ENCODE results near the gene TSPAN7.

DNA sequence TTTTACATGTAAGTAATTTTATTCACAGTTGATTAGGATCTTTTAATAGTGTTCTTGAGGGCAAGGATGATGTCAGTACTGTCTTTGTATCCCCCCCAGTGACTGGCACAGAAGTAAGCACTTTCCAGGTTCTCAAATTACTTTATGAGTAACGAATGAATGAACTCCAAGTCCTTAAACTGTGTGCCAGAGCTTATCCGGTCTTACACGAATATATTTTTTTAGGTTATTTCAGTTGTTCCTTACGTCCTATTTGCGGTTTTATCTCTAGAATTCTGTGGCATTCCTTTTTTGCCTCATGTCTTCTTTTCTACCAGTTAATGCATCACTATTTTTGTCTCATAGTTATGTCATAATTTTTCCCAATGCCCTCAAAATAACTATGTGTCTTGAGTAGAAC is 133.1 kb downstream of the TSPAN7 start:
- TF ChIP-seq GATA2 (IDR thresholded peaks at IDR 0.05; ENCODE audit: low read depth, low read length), result no peak
- TF ChIP-seq GATA3 (IDR thresholded peaks at IDR 0.05; ENCODE audit: low read depth, low read length), result no peak

Data from SH-SY5Y (cell line).